Activated B cell treated with CpG ODN at 0.5 μM for 24 hours (primary cell): ENCODE measurements around the gene ALG12. TPM values are rescaled to one million over a fixed set of nuclear protein-coding genes. Genes with fewer than 3 reads are reported as not detected.

Experiments
- ATAC-seq: fragments of 200-7000 bp; cut with Tn5 transposase; one replicate; pipeline ENCODE4 v1.10.0; 2021; ENCODE audit warnings: low read depth, mild to moderate bottlenecking, moderate library complexity
- CTCF ChIA-PET: fragments of 350-600 bp; sonication (Branson Sonifier 250); formaldehyde crosslinking; loops from one replicate; lab custom pipeline; 2021; ENCODE audit warnings: antibody characterized with exemption; lab: Charles Lee
- POLR2A ChIA-PET: fragments of 350-600 bp; sonication (Branson Sonifier 250); formaldehyde crosslinking; loops from one replicate; lab custom pipeline; 2021; ENCODE audit warnings: antibody characterized with exemption; lab: Charles Lee
- DNase-seq: peaks from one replicate; pipeline ENCODE4 v3.0.0; 2022
- H3K27ac Mint-ChIP-seq: one replicate; pipeline ENCODE4 v1.8.0; 2020; ENCODE audit warnings: mixed read lengths
- H3K27me3 Mint-ChIP-seq: one replicate; pipeline ENCODE4 v1.8.0; 2021; ENCODE audit warnings: mixed read lengths
- H3K36me3 Mint-ChIP-seq: one replicate; pipeline ENCODE4 v1.8.0; 2021; ENCODE audit warnings: low read depth, mixed read lengths
- H3K4me1 Mint-ChIP-seq: one replicate; pipeline ENCODE4 v1.8.0; 2021; ENCODE audit warnings: mixed read lengths
- H3K4me3 Mint-ChIP-seq: one replicate; pipeline ENCODE4 v1.8.0; 2020; ENCODE audit warnings: mild to moderate bottlenecking, mixed read lengths
- H3K9me3 Mint-ChIP-seq: one replicate; pipeline ENCODE4 v1.8.0; 2020; ENCODE audit warnings: mixed read lengths
- CTCF ChIP-seq: fragments of 200-600 bp; IDR thresholded peaks from one replicate; pipeline ENCODE4 v1.8.0; 2022; ENCODE audit warnings: antibody characterized with exemption, mild to moderate bottlenecking
- intact Hi-C: fragments of 100-400 bp; cut with micrococcal nuclease; formaldehyde crosslinking; loops from one replicate; pipeline ENCODE4 v1.15.1; 2024
- total RNA-seq: library from RNA; stranded (reverse); gene quantifications from 2 replicates; pipeline ENCODE4 v1.2.3, GENCODE V29; 2022

The ALG12 gene
- 15.5 and 18.2 TPM in 2 replicates for total RNA-seq

- intact Hi-C loops: loop anchor here (1.0 to 2.0 kb wide), 2 partner anchors 65 to 91 kb away; partner anchors contain the start of genes BRD1 and ZBED4
- TF ChIP-seq CTCF: no peak
- ChIA-PET POLR2A (interaction anchor here (0.5 to 1.8 kb wide), 10 partner anchors 8 to 114 kb away, joined by 3 to 9 read pairs (median 4); no protein-coding TSS in a partner anchor), CTCF (interaction anchor here (0.9 kb wide), 1 partner anchor 112 kb away, joined by 3 read pairs; no protein-coding TSS in a partner anchor)
- Mint-ChIP-seq H3K4me3 (peak within 1 kb of the TSS; percentile 84), H3K9me3 (no peaks in the 10 kb centered on the region), H3K27me3 (no peaks in the 10 kb centered on the region), H3K27ac (peak within 1 kb of the TSS; percentile 80), H3K36me3 (peaks cover 31% of the 10 kb centered on the region), H3K4me1 (peaks cover 34% of the 10 kb centered on the region)
- ATAC-seq (peak; percentile 98), DNase-seq (peak; percentile 95)
Measured at GRCh38 chr22:49917974-49918910, at the start of gene ALG12, which contains the start of gene CRELD2. TSS of gene ALG12 (minus strand) at chr22:49918438. CDS start at chr22:49913765, 4,673 bp downstream. TSS of gene CRELD2 (plus strand) at chr22:49918634. CDS start at chr22:49918770, 136 bp downstream.

GRCh38 chr22:49967706-49968208, 49.5 kb upstream of the ALG12 start:
- H3K27ac Mint-ChIP-seq: peak overlapping the region; percentile 50

GRCh38 chr22:49966774-49967705, 48.8 kb upstream of the ALG12 start:
- POLR2A ChIA-PET: interaction anchor here (0.6 to 18.9 kb wide), 12 partner anchors 10 to 225 kb away, joined by 3 to 828 read pairs (median 4); partner anchors contain the start of gene IL17REL
- Mint-ChIP-seq H3K4me3 (peak overlapping the region; percentile 48), H3K9me3 (no peaks in the 10 kb centered on the region), H3K4me1 (peaks cover 63% of the 10 kb centered on the region), H3K27ac (peak overlapping the region; percentile 61), H3K27me3 (no peaks in the 10 kb centered on the region), H3K36me3 (peaks cover 27% of the 10 kb centered on the region)
- DNase-seq (peak; percentile 49), ATAC-seq (peak; percentile 7)
- CTCF ChIA-PET: interaction anchor here (1.1 to 1.5 kb wide), 2 partner anchors 36 to 63 kb away, joined by 4 to 8 read pairs; no protein-coding TSS in a partner anchor
- no peak for TF ChIP-seq CTCF
- intact Hi-C loops: loop anchor here (10.0 kb wide), 1 partner anchor 578 kb away; the partner anchor contains the start of gene KLHDC7B

More at GRCh38 chr22:49967706-49968208, 49.5 kb upstream of the ALG12 start:
- H3K9me3 Mint-ChIP-seq: no peaks in the 10 kb centered on the region
- peak overlapping the region; percentile 48 for H3K4me3 Mint-ChIP-seq
- POLR2A ChIA-PET: interaction anchor here (0.9 to 18.9 kb wide), 7 partner anchors 15 to 225 kb away, joined by 3 to 828 read pairs (median 4); partner anchors contain the start of gene IL17REL
- H3K36me3 Mint-ChIP-seq: peaks cover 24% of the 10 kb centered on the region
- intact Hi-C loops: loop anchor here (10.0 kb wide), 1 partner anchor 577 kb away; the partner anchor contains the start of gene KLHDC7B
- CTCF ChIA-PET: interaction anchor here (1.1 to 1.5 kb wide), 2 partner anchors 37 to 63 kb away, joined by 4 to 8 read pairs; no protein-coding TSS in a partner anchor
- H3K27me3 Mint-ChIP-seq: no peaks in the 10 kb centered on the region
- no peak for DNase-seq
- no peak for ATAC-seq
- TF ChIP-seq CTCF: no peak
- peaks cover 59% of the 10 kb centered on the region for H3K4me1 Mint-ChIP-seq

- ATAC-seq: no peak
- Mint-ChIP-seq H3K4me1 (peaks cover 62% of the 10 kb centered on the region), H3K27ac (peak overlapping the region; percentile 18), H3K4me3 (no peak overlapping the region), H3K27me3 (no peaks in the 10 kb centered on the region), H3K9me3 (no peaks in the 10 kb centered on the region), H3K36me3 (peaks cover 33% of the 10 kb centered on the region)
- DNase-seq: peak; percentile 16
- CTCF ChIA-PET: interaction anchor here (1.5 kb wide), 1 partner anchor 64 kb away, joined by 8 read pairs; no protein-coding TSS in a partner anchor
- POLR2A ChIA-PET: interaction anchor here (0.9 to 18.9 kb wide), 5 partner anchors 20 to 229 kb away, joined by 3 to 828 read pairs (median 6); no protein-coding TSS in a partner anchor
- TF ChIP-seq CTCF: no peak
- intact Hi-C loops: loop anchor here (10.0 kb wide), 1 partner anchor 579 kb away; the partner anchor contains the start of gene KLHDC7B
Measured at GRCh38 chr22:49966041-49966773, 48.0 kb upstream of the ALG12 start.
